ENCODE results near the gene SRSF1.

The SRSF1 gene

GRCh38 chr17:57954397-57955182, 52.5 kb downstream of the SRSF1 start:
- H3K27me3 ChIP-seq (ENCODE audit: control insufficient read depth, insufficient read depth, low read length), result peaks cover 36% of the 10 kb centered on the region
- peak overlapping the region; percentile 40 for H3K4me3 ChIP-seq (ENCODE audit: low read depth, low read length)
- no peaks in the 10 kb centered on the region for H3K9me3 ChIP-seq (ENCODE audit: control insufficient read depth, insufficient read depth, low read length)
- H3K4me1 ChIP-seq (ENCODE audit: control insufficient read depth, insufficient read depth, low read length), result peaks cover 17% of the 10 kb centered on the region
- no peaks in the 10 kb centered on the region for H3K36me3 ChIP-seq (ENCODE audit: control insufficient read depth, insufficient read depth, low read length)
- no peak overlapping the region for H3K9ac ChIP-seq (ENCODE audit: low read depth, low read length)

- Histone ChIP-seq H3K27me3 (ENCODE audit: control insufficient read depth, insufficient read depth, low read length) (peaks cover 36% of the 10 kb centered on the region), H3K4me1 (ENCODE audit: control insufficient read depth, insufficient read depth, low read length) (peaks cover 17% of the 10 kb centered on the region), H3K36me3 (ENCODE audit: control insufficient read depth, insufficient read depth, low read length) (no peaks in the 10 kb centered on the region), H3K9ac (ENCODE audit: low read depth, low read length) (no peak overlapping the region), H3K4me3 (ENCODE audit: low read depth, low read length) (peak overlapping the region; percentile 40), H3K9me3 (ENCODE audit: control insufficient read depth, insufficient read depth, low read length) (no peaks in the 10 kb centered on the region)
These were observed 53.2 kb downstream of the SRSF1 start for GRCh38 chr17:57953705-57954396.

All from iPS-15b (cell line).